Sigmoid colon (tissue), 7 donors: ENCODE results near the gene RXRA. TPM values are rescaled to one million over a fixed set of nuclear protein-coding genes. Genes with fewer than 3 reads are reported as not detected.

Experiments
- DNase-seq: peaks from one replicate; pipeline ENCODE4 v3.0.0-alpha.2; 2019
- H3K27ac ChIP-seq, 4 donors: fragments of 200-600 bp; sonication (generic); one replicate each; pipeline ENCODE4 v1.5.1; 2016 to 2019; ENCODE audit warnings: mild to moderate bottlenecking in 1 of 4
- H3K27me3 ChIP-seq, 3 donors: fragments of 200-600 bp; sonication (generic); one replicate each; pipeline ENCODE4 v1.5.1; 2019; ENCODE audit warnings: mild to moderate bottlenecking in 1 of 3
- H3K36me3 ChIP-seq, 4 donors: fragments of 200-600 bp; sonication (generic); one replicate each; pipeline ENCODE4 v1.5.1; 2016 to 2019
- H3K4me1 ChIP-seq, 4 donors: fragments of 200-600 bp; sonication (generic); one replicate each; pipeline ENCODE4 v1.5.1; 2017 to 2019
- H3K4me3 ChIP-seq, 4 donors: fragments of 200-600 bp; sonication (generic); one replicate each; pipeline ENCODE4 v1.5.1; 2017 to 2019; ENCODE audit warnings: mild to moderate bottlenecking in 2 of 4, moderate library complexity in 1 of 4
- H3K9me3 ChIP-seq, 4 donors: fragments of 200-600 bp in 3 of 4; sonication (generic) in 3 of 4; one replicate each; pipeline versions ENCODE4 v1.5.1 to v1.6.1; 2013 to 2019
- CTCF ChIP-seq, 4 experiments: fragments of 450-650 bp in 3 of 4; fragments of 200-600 bp in 1 of 4; IDR thresholded peaks; one replicate each; pipeline ENCODE4 v1.5.1; 2016 to 2019; ENCODE audit warnings: antibody characterized with exemption in 4 of 4, mild to moderate bottlenecking in 3 of 4, moderate library complexity in 2 of 4
- EP300 ChIP-seq, 4 donors: sonication (generic); formaldehyde crosslinking; IDR thresholded peaks; one replicate each; pipeline ENCODE4 v1.6.1; 2017; ENCODE audit warnings: antibody characterized with exemption in 4 of 4
- POLR2A ChIP-seq, 2 donors: fragments of 450-650 bp; IDR thresholded peaks; one replicate each; pipeline ENCODE4 v1.6.1; 2016; ENCODE audit warnings: antibody characterized with exemption in 2 of 2, mild to moderate bottlenecking in 2 of 2, moderate library complexity in 2 of 2
- POLR2AphosphoS5 ChIP-seq, 4 donors: sonication (generic); formaldehyde crosslinking; IDR thresholded peaks; one replicate each; pipeline ENCODE4 v1.6.1; 2017; ENCODE audit warnings: antibody characterized with exemption in 4 of 4
- WGBS, 2 donors: extraction: QIAGEN DNeasy Blood & Tissue Kit; methylation state at CpG; one replicate each; pipeline ENCODE4 v1.1.7; 2013; 5-methylcytosine and 5-hydroxymethylcytosine counted together
- intact Hi-C: fragments of 100-400 bp; cut with DNase I; formaldehyde crosslinking; loops from one replicate; pipeline ENCODE4 v1.15.1; 2023
- polyA plus RNA-seq, 3 donors: library from polyadenylated mRNA; stranded (reverse); fragments of 200-250 nt; gene quantifications; one replicate each; pipeline ENCODE4 v1.2.3, GENCODE V29; 2013
- total RNA-seq, 4 donors: library from RNA; depleted of rRNA; stranded (reverse); fragments of >200 nt; gene quantifications; one replicate each; pipeline ENCODE4 v1.1.0, GENCODE V29; 2016
- donor health status: healthy with polysubstance abuse.
- donor health status: Bipolar disorder and iron deficiency.
- donor health status: healthy.

RXRA gene
- total and polyA plus RNA-seq, 7 donors = 26.7 to 50.8 (median 35.7) TPM

GRCh38 chr9:134425812-134426211, 99.6 kb downstream of the RXRA start:
- peaks cover 0 to 17% (median 8%) of the 10 kb centered on the region in 4 donors for H3K4me1 ChIP-seq
- no peaks in the 10 kb centered on the region for H3K27me3 ChIP-seq
- no peaks in the 10 kb centered on the region for H3K9me3 ChIP-seq
- no peak for TF ChIP-seq CTCF (IDR thresholded peaks at IDR 0.05)
- TF ChIP-seq POLR2AphosphoS5 (IDR thresholded peaks at IDR 0.05) = no peak
- no peak for TF ChIP-seq POLR2A (IDR thresholded peaks at IDR 0.05)
- TF ChIP-seq EP300 (IDR thresholded peaks at IDR 0.05) = no peak
- intact Hi-C loops = no loop called here
- 90 to 91% methylated on average over 9 of the region's 9 CpGs for WGBS, 2 donors
- H3K4me3 ChIP-seq = no peak overlapping the region
- H3K36me3 ChIP-seq = peaks cover 0 to 63% (median 26%) of the 10 kb centered on the region in 4 donors
- DNase-seq = no peak
- H3K27ac ChIP-seq = no peak overlapping the region

- Histone ChIP-seq H3K4me1 (peaks cover 0 to 16% (median 8%) of the 10 kb centered on the region in 4 donors), H3K9me3 (no peaks in the 10 kb centered on the region), H3K4me3 (no peak overlapping the region), H3K36me3 (peaks cover 0 to 58% (median 22%) of the 10 kb centered on the region in 4 donors), H3K27me3 (no peaks in the 10 kb centered on the region), H3K27ac (no peak overlapping the region)
- 94% methylated on average over 15 of the region's 15 CpGs for WGBS, 2 donors
- TF ChIP-seq CTCF (IDR thresholded peaks at IDR 0.05) = no peak
- no peak for TF ChIP-seq EP300 (IDR thresholded peaks at IDR 0.05)
- TF ChIP-seq POLR2AphosphoS5 (IDR thresholded peaks at IDR 0.05) = no peak
- no peak for TF ChIP-seq POLR2A (IDR thresholded peaks at IDR 0.05)
- no peak for DNase-seq
- intact Hi-C loops = no loop called here
These were observed 100.2 kb downstream of the RXRA start for GRCh38 chr9:134426436-134426835.

- intact Hi-C loops = no loop called here
- H3K27me3 ChIP-seq = no peaks in the 10 kb centered on the region
- whole genome bisulfite sequencing, 2 donors = 84 to 86% methylated on average over 24 of the region's 24 CpGs
- no peak overlapping the region for H3K27ac ChIP-seq
- no peak overlapping the region for H3K4me3 ChIP-seq
- peaks cover 0 to 16% (median 12%) of the 10 kb centered on the region in 4 donors for H3K4me1 ChIP-seq
- peaks cover 0 to 53% (median 17%) of the 10 kb centered on the region in 4 donors for H3K36me3 ChIP-seq
- no peak for DNase-seq
- no peak for TF ChIP-seq CTCF (IDR thresholded peaks at IDR 0.05)
- TF ChIP-seq EP300 (IDR thresholded peaks at IDR 0.05) = no peak
- TF ChIP-seq POLR2A (IDR thresholded peaks at IDR 0.05) = no peak
- H3K9me3 ChIP-seq = no peaks in the 10 kb centered on the region
These were observed 101.0 kb downstream of the RXRA start for GRCh38 chr9:134427153-134427782.

- TF ChIP-seq POLR2A (IDR thresholded peaks at IDR 0.05) (no peak), EP300 (IDR thresholded peaks at IDR 0.05) (no peak), CTCF (IDR thresholded peaks at IDR 0.05) (no peak), POLR2AphosphoS5 (IDR thresholded peaks at IDR 0.05) (no peak)
- peaks cover 0 to 29% (median 25%) of the 10 kb centered on the region in 4 donors for H3K4me1 ChIP-seq
- no peaks in the 10 kb centered on the region for H3K9me3 ChIP-seq
- H3K27ac ChIP-seq = no peak overlapping the region
- 90 to 92% methylated on average over 14 of the region's 14 CpGs for WGBS, 2 donors
- H3K27me3 ChIP-seq = no peaks in the 10 kb centered on the region
- no peak overlapping the region for H3K4me3 ChIP-seq
- intact Hi-C loops = no loop called here
- DNase-seq = no peak
- H3K36me3 ChIP-seq = peaks cover 0 to 40% (median 7%) of the 10 kb centered on the region in 4 donors
These were observed 102.3 kb downstream of the RXRA start for GRCh38 chr9:134428559-134428958.

- H3K36me3 ChIP-seq = peaks cover 0 to 39% (median 5%) of the 10 kb centered on the region in 4 donors
- no peak overlapping the region for H3K4me3 ChIP-seq
- intact Hi-C loops = no loop called here
- no peaks in the 10 kb centered on the region for H3K27me3 ChIP-seq
- H3K4me1 ChIP-seq = peaks cover 0 to 33% (median 29%) of the 10 kb centered on the region in 4 donors
- no peak overlapping the region for H3K27ac ChIP-seq
- no peaks in the 10 kb centered on the region for H3K9me3 ChIP-seq
- TF ChIP-seq EP300 (IDR thresholded peaks at IDR 0.05) = no peak
- no peak for TF ChIP-seq POLR2AphosphoS5 (IDR thresholded peaks at IDR 0.05)
- TF ChIP-seq CTCF (IDR thresholded peaks at IDR 0.05) = no peak
- TF ChIP-seq POLR2A (IDR thresholded peaks at IDR 0.05) = no peak
- no peak for DNase-seq
- 91% methylated on average over 20 of the region's 20 CpGs for WGBS, 2 donors
These were observed 102.8 kb downstream of the RXRA start for GRCh38 chr9:134429007-134429406.
